Activated T-cell treated with anti-CD3 and anti-CD28 coated beads, Interleukin-2, amount 50 U/mL, for 24 hours (primary cell): ENCODE measurements around the gene EXOSC5.
A peak's percentile ranks its signal among the peaks of the same experiment; 100 is the strongest.
"Not testable (repeated sequence)": the region's sequence is repeated elsewhere in the genome, so short reads cannot be mapped to it uniquely, and the experiment has no call there.

Experiments
- DNase-seq: peaks from one replicate; pipeline ENCODE4 v3.0.0-alpha.2; 2020
- H3K27ac Mint-ChIP-seq: 2 replicates; pipeline ENCODE4 v1.8.0; 2020; ENCODE audit warnings: mild to moderate bottlenecking, mixed read lengths
- H3K27me3 Mint-ChIP-seq: 2 replicates; pipeline ENCODE4 v1.8.0; 2020; ENCODE audit warnings: mixed read lengths
- H3K36me3 Mint-ChIP-seq: 2 replicates; pipeline ENCODE4 v1.8.0; 2020; ENCODE audit warnings: low read depth, mixed read lengths
- H3K4me1 Mint-ChIP-seq: 2 replicates; pipeline ENCODE4 v1.8.0; 2020; ENCODE audit warnings: low read depth, mixed read lengths
- H3K4me3 Mint-ChIP-seq: 2 replicates; pipeline ENCODE4 v1.8.0; 2020; ENCODE audit warnings: mild to moderate bottlenecking, moderate library complexity, mixed read lengths
- H3K9me3 Mint-ChIP-seq: 2 replicates; pipeline ENCODE4 v1.8.0; 2020; ENCODE audit warnings: mixed read lengths

The EXOSC5 gene

GRCh38 chr19:41397086-41398049, at the start of gene EXOSC5, which contains the start of gene BCKDHA:
Gene EXOSC5, minus strand, starts transcription at chr19:41397359. Its CDS starts 31 bp downstream, at chr19:41397328.
Gene BCKDHA, plus strand, starts transcription at chr19:41397818. Its CDS starts 10 bp downstream, at chr19:41397828.
- Mint-ChIP-seq H3K27me3 (no peaks in the 10 kb centered on the region), H3K4me3 (peak within 1 kb of the TSS; percentile 99), H3K36me3 (peaks cover 48% of the 10 kb centered on the region), H3K4me1 (peaks cover 44% of the 10 kb centered on the region), H3K9me3 (no peaks in the 10 kb centered on the region), H3K27ac (peak within 1 kb of the TSS; percentile 100)
- DNase-seq = peak; percentile 98

- H3K4me3 Mint-ChIP-seq = no peak overlapping the region
- no peaks in the 10 kb centered on the region for H3K36me3 Mint-ChIP-seq
- peaks cover 9% of the 10 kb centered on the region for H3K4me1 Mint-ChIP-seq
- no peaks in the 10 kb centered on the region for H3K9me3 Mint-ChIP-seq
- peaks cover 9% of the 10 kb centered on the region for H3K27me3 Mint-ChIP-seq
- DNase-seq = no peak
- H3K27ac Mint-ChIP-seq = no peak overlapping the region
Measured at GRCh38 chr19:41445575-41445974, 48.4 kb upstream of the EXOSC5 start.

- Mint-ChIP-seq H3K27ac (no peak overlapping the region), H3K36me3 (no peaks in the 10 kb centered on the region), H3K4me3 (no peak overlapping the region), H3K4me1 (peaks cover 7% of the 10 kb centered on the region), H3K27me3 (peaks cover 9% of the 10 kb centered on the region), H3K9me3 (no peaks in the 10 kb centered on the region)
- no peak for DNase-seq
Measured at GRCh38 chr19:41443813-41444455, 46.8 kb upstream of the EXOSC5 start.

- H3K9me3 Mint-ChIP-seq = no peaks in the 10 kb centered on the region
- no peak for DNase-seq
- H3K27me3 Mint-ChIP-seq = peaks cover 7% of the 10 kb centered on the region
- peak within 1 kb of the TSS; percentile 3 for H3K27ac Mint-ChIP-seq
- H3K36me3 Mint-ChIP-seq = peaks cover 10% of the 10 kb centered on the region
- H3K4me3 Mint-ChIP-seq = no peak within 1 kb of the TSS
- H3K4me1 Mint-ChIP-seq = peaks cover 16% of the 10 kb centered on the region
Measured at GRCh38 chr19:41442473-41443355, 45.6 kb upstream of the EXOSC5 start, which contains the start of gene ERICH4. Gene ERICH4, plus strand, starts transcription at chr19:41443156. Its CDS starts 14 bp downstream, at chr19:41443170.

- Mint-ChIP-seq H3K4me3 (no peak overlapping the region), H3K36me3 (peaks cover 22% of the 10 kb centered on the region), H3K27me3 (no peaks in the 10 kb centered on the region), H3K9me3 (no peaks in the 10 kb centered on the region), H3K4me1 (peaks cover 19% of the 10 kb centered on the region), H3K27ac (no peak overlapping the region)
- no peak for DNase-seq
Measured at GRCh38 chr19:41441321-41441945, 44.3 kb upstream of the EXOSC5 start.

GRCh38 chr19:41439441-41440222, 42.5 kb upstream of the EXOSC5 start, which contains the start of gene DMAC2:
Gene DMAC2, minus strand, starts transcription at chr19:41439912. Its CDS starts 13 bp downstream, at chr19:41439899.
- no peaks in the 10 kb centered on the region for H3K9me3 Mint-ChIP-seq
- H3K4me3 Mint-ChIP-seq = no peak within 1 kb of the TSS
- peak; percentile 94 for DNase-seq
- H3K27ac Mint-ChIP-seq = peak within 1 kb of the TSS; percentile 66
- no peaks in the 10 kb centered on the region for H3K27me3 Mint-ChIP-seq
- H3K4me1 Mint-ChIP-seq = peaks cover 19% of the 10 kb centered on the region
- H3K36me3 Mint-ChIP-seq = peaks cover 35% of the 10 kb centered on the region

- Mint-ChIP-seq H3K36me3 (peaks cover 47% of the 10 kb centered on the region), H3K27me3 (no peaks in the 10 kb centered on the region), H3K27ac (peak overlapping the region; percentile 70), H3K9me3 (no peaks in the 10 kb centered on the region), H3K4me1 (peaks cover 19% of the 10 kb centered on the region), H3K4me3 (no peak overlapping the region)
- no peak for DNase-seq
Measured at GRCh38 chr19:41437944-41438574, 40.9 kb upstream of the EXOSC5 start.

- Mint-ChIP-seq H3K4me1 (peaks cover 19% of the 10 kb centered on the region), H3K36me3 (peaks cover 62% of the 10 kb centered on the region), H3K4me3 (no peak overlapping the region), H3K27ac (no peak overlapping the region), H3K27me3 (no peaks in the 10 kb centered on the region), H3K9me3 (no peaks in the 10 kb centered on the region)
- DNase-seq = no peak
Measured at GRCh38 chr19:41436674-41436951, 39.5 kb upstream of the EXOSC5 start.

GRCh38 chr19:41435936-41436673, 38.9 kb upstream of the EXOSC5 start:
- H3K27me3 Mint-ChIP-seq = no peaks in the 10 kb centered on the region
- H3K36me3 Mint-ChIP-seq = peaks cover 67% of the 10 kb centered on the region
- no peak for DNase-seq
- no peak overlapping the region for H3K4me3 Mint-ChIP-seq
- H3K27ac Mint-ChIP-seq = peak overlapping the region; percentile 16
- H3K9me3 Mint-ChIP-seq = no peaks in the 10 kb centered on the region
- peaks cover 19% of the 10 kb centered on the region for H3K4me1 Mint-ChIP-seq

- DNase-seq, H3K27me3 Mint-ChIP-seq, H3K9me3 Mint-ChIP-seq, H3K27ac Mint-ChIP-seq, H3K4me3 Mint-ChIP-seq: not testable (repeated sequence)
- Mint-ChIP-seq H3K36me3 (peaks cover 74% of the 10 kb centered on the region), H3K4me1 (peaks cover 20% of the 10 kb centered on the region)
Measured at GRCh38 chr19:41435376-41435775, 38.2 kb upstream of the EXOSC5 start.

- Mint-ChIP-seq H3K27me3 (no peaks in the 10 kb centered on the region), H3K4me3 (no peak overlapping the region), H3K9me3 (no peaks in the 10 kb centered on the region), H3K36me3 (peaks cover 77% of the 10 kb centered on the region), H3K27ac (peak overlapping the region; percentile 2), H3K4me1 (peaks cover 15% of the 10 kb centered on the region)
- DNase-seq = no peak
Measured at GRCh38 chr19:41434450-41434849, 37.3 kb upstream of the EXOSC5 start.

GRCh38 chr19:41433171-41433570, 36.0 kb upstream of the EXOSC5 start:
- no peaks in the 10 kb centered on the region for H3K27me3 Mint-ChIP-seq
- no peak overlapping the region for H3K27ac Mint-ChIP-seq
- no peak overlapping the region for H3K4me3 Mint-ChIP-seq
- no peak for DNase-seq
- peaks cover 81% of the 10 kb centered on the region for H3K36me3 Mint-ChIP-seq
- H3K4me1 Mint-ChIP-seq = peaks cover 19% of the 10 kb centered on the region
- no peaks in the 10 kb centered on the region for H3K9me3 Mint-ChIP-seq
